Chondrocyte (in vitro differentiated cells): ENCODE measurements around the gene TAF11L5. TPM values are rescaled to one million over a fixed set of nuclear protein-coding genes. Genes with fewer than 3 reads are reported as not detected.
"Not testable (repeated sequence)": the region's sequence is repeated elsewhere in the genome, so short reads cannot be mapped to it uniquely, and the experiment has no call there.

Source experiments
- DNase-seq: peaks from one replicate; pipeline ENCODE4 v3.0.0; 2021; ENCODE audit warnings: mixed read lengths, low spot score
- H3K27ac Mint-ChIP-seq: one replicate; pipeline ENCODE4 v1.8.0; 2021; ENCODE audit warnings: mild to moderate bottlenecking, moderate library complexity, mixed read lengths; ENCODE audit not compliant: unreplicated experiment
- H3K27me3 Mint-ChIP-seq: 2 replicates; pipeline ENCODE4 v1.8.0; 2021; ENCODE audit warnings: low read depth, mixed read lengths
- H3K36me3 Mint-ChIP-seq: 2 replicates; pipeline ENCODE4 v1.8.0; 2021; ENCODE audit warnings: low read depth, mixed read lengths
- H3K4me1 Mint-ChIP-seq: 2 replicates; pipeline ENCODE4 v1.8.0; 2021; ENCODE audit warnings: low read depth, mild to moderate bottlenecking, mixed read lengths
- H3K4me3 Mint-ChIP-seq: one replicate; pipeline ENCODE4 v1.8.0; 2021; ENCODE audit warnings: mild to moderate bottlenecking, moderate library complexity, mixed read lengths; ENCODE audit not compliant: unreplicated experiment
- H3K9me3 Mint-ChIP-seq: 2 replicates; pipeline ENCODE4 v1.8.0; 2021; ENCODE audit warnings: low read depth, mixed read lengths
- total RNA-seq: library from RNA; stranded (reverse); gene quantifications from 3 replicates; pipeline ENCODE4 v1.2.1, GENCODE V29; 2021

Gene TAF11L5
- total RNA-seq, 1 donor from 2014 or later, result not detected

- H3K4me3 Mint-ChIP-seq, H3K27me3 Mint-ChIP-seq, H3K36me3 Mint-ChIP-seq, H3K9me3 Mint-ChIP-seq, H3K4me1 Mint-ChIP-seq, H3K27ac Mint-ChIP-seq: not testable (repeated sequence)
- peak; percentile 98 for DNase-seq
These were observed 1.5 kb downstream of the TAF11L5 start for GRCh38 chr5:17526504-17526903.

- not testable (repeated sequence) for H3K27me3 Mint-ChIP-seq, H3K27ac Mint-ChIP-seq, H3K4me3 Mint-ChIP-seq, H3K9me3 Mint-ChIP-seq, DNase-seq, H3K36me3 Mint-ChIP-seq, H3K4me1 Mint-ChIP-seq
These were observed 3.3 kb downstream of the TAF11L5 start, which contains the start of gene TAF11L6 for GRCh38 chr5:17528369-17528768. TSS of gene TAF11L6 (plus strand) at chr5:17528669.

Other genes starting within 250 kb of the TAF11L5 start
- not detected in 3 replicates for gene TAF11L2, start 27.0 kb upstream of the TAF11L5 start, total RNA-seq
- not detected in 3 replicates for gene TAF11L3, start 6.9 kb upstream of the TAF11L5 start, total RNA-seq
- gene TAF11L4, start 3.4 kb upstream of the TAF11L5 start, total RNA-seq, result not detected in 3 replicates
- gene TAF11L6, start 3.4 kb downstream of the TAF11L5 start, total RNA-seq, result not detected in 3 replicates
- not detected in 3 replicates for gene TAF11L7, start 60.5 kb downstream of the TAF11L5 start, total RNA-seq
- gene TAF11L8, start 65.7 kb downstream of the TAF11L5 start, total RNA-seq, result not detected in 3 replicates
- gene TAF11L9, start 69.2 kb downstream of the TAF11L5 start, total RNA-seq, result not detected in 3 replicates
- gene TAF11L10, start 72.6 kb downstream of the TAF11L5 start, total RNA-seq, result not detected in 3 replicates
- gene TAF11L11, start 78.9 kb downstream of the TAF11L5 start, total RNA-seq, result not detected in 3 replicates
- not detected in 3 replicates for gene TAF11L12, start 85.2 kb downstream of the TAF11L5 start, total RNA-seq
- gene TAF11L13, start 106.9 kb downstream of the TAF11L5 start, total RNA-seq, result not detected in 3 replicates
- not detected in 3 replicates for gene TAF11L14, start 109.2 kb downstream of the TAF11L5 start, total RNA-seq